Epidermal melanocyte (primary cell): Measurements from ENCODE around the gene KISS1.
"Not testable (repeated sequence)": the region's sequence is repeated elsewhere in the genome, so short reads cannot be mapped to it uniquely, and the experiment has no call there.

Source experiments
- DNase-seq: peaks from one replicate; pipeline ENCODE4 v3.0.0; 2011; ENCODE audit warnings: low spot score; ENCODE audit not compliant: insufficient read length

The KISS1 gene

GRCh38 chr1:204196068-204196795 is at the start of gene KISS1:
Gene KISS1, minus strand, starts transcription at chr1:204196491. Its CDS starts 3,615 bp downstream, at chr1:204192876.
- no peak for DNase-seq

- no peak for DNase-seq
Measured at GRCh38 chr1:204242920-204243319, 46.6 kb upstream of the KISS1 start.

GRCh38 chr1:204241914-204242313 is 45.6 kb upstream of the KISS1 start:
- no peak for DNase-seq

- no peak for DNase-seq
Measured at GRCh38 chr1:204241050-204241449, 44.8 kb upstream of the KISS1 start.

GRCh38 chr1:204240233-204240632 is 43.9 kb upstream of the KISS1 start:
- no peak for DNase-seq

- not testable (repeated sequence) for DNase-seq
Measured at GRCh38 chr1:204239401-204239800, 43.1 kb upstream of the KISS1 start.

GRCh38 chr1:204238520-204238919 is 42.2 kb upstream of the KISS1 start:
- not testable (repeated sequence) for DNase-seq

- not testable (repeated sequence) for DNase-seq
Measured at GRCh38 chr1:204237515-204237914, 41.2 kb upstream of the KISS1 start.

GRCh38 chr1:204232526-204232925 is 36.2 kb upstream of the KISS1 start:
- DNase-seq = no peak

GRCh38 chr1:204230211-204230610 is 33.9 kb upstream of the KISS1 start:
- no peak for DNase-seq

GRCh38 chr1:204228896-204229295 is 32.6 kb upstream of the KISS1 start:
- DNase-seq = no peak

- no peak for DNase-seq
Measured at GRCh38 chr1:204227996-204228785, 31.9 kb upstream of the KISS1 start.

- DNase-seq = no peak
Measured at GRCh38 chr1:204227351-204227750, 31.1 kb upstream of the KISS1 start.

- no peak for DNase-seq
Measured at GRCh38 chr1:204225841-204226735, 29.8 kb upstream of the KISS1 start.

- DNase-seq = no peak
Measured at GRCh38 chr1:204224655-204225054, 28.4 kb upstream of the KISS1 start.

- DNase-seq = no peak
Measured at GRCh38 chr1:204223129-204223860, 27.0 kb upstream of the KISS1 start.

GRCh38 chr1:204222764-204223055 is 26.4 kb upstream of the KISS1 start:
- no peak for DNase-seq

- no peak for DNase-seq
Measured at GRCh38 chr1:204222006-204222763, 25.9 kb upstream of the KISS1 start.

- no peak for DNase-seq
Measured at GRCh38 chr1:204221271-204221670, 25.0 kb upstream of the KISS1 start.

GRCh38 chr1:204219971-204220616 is 23.8 kb upstream of the KISS1 start:
- no peak for DNase-seq
